Measurements from ENCODE around the gene TSTD2. TPM values are rescaled to one million over a fixed set of nuclear protein-coding genes. Genes with fewer than 3 reads are reported as not detected.

The TSTD2 gene
- total and polyA plus RNA-seq, 2 donors from 2014 or later: 9.0 to 23.4 TPM

GRCh38 chr9:97668485-97668884, 35.3 kb upstream of the TSTD2 start:
- DNase-seq (no peak), FAIRE-seq (no peak)
- Histone ChIP-seq H3K9ac (ENCODE audit: low read length in 3 of 3) (no peak overlapping the region), H3K36me3 (ENCODE audit: control insufficient read depth in 2 of 3, insufficient read depth in 3 of 3, low read length in 3 of 3) (peaks cover 18 to 80% (median 38%) of the 10 kb centered on the region in 3 donors), H3K4me1 (ENCODE audit: control insufficient read depth in 2 of 3, insufficient read depth in 2 of 3, low read depth in 1 of 3, low read length in 3 of 3) (no peaks in the 10 kb centered on the region), H3K4me3 (ENCODE audit: low read length in 3 of 3) (no peak overlapping the region), H3K27ac (ENCODE audit: low read depth in 2 of 2, low read length in 2 of 2) (no peak overlapping the region), H3K27me3 (ENCODE audit: control insufficient read depth, insufficient read depth, low read length) (no peaks in the 10 kb centered on the region), H3K9me3 (ENCODE audit: control insufficient read depth in 2 of 3, insufficient read depth in 1 of 3, low read length in 3 of 3) (no peaks in the 10 kb centered on the region)
- intact Hi-C loops (cut with DNase I): no loop called here
- TF ChIP-seq, protein P1, sequence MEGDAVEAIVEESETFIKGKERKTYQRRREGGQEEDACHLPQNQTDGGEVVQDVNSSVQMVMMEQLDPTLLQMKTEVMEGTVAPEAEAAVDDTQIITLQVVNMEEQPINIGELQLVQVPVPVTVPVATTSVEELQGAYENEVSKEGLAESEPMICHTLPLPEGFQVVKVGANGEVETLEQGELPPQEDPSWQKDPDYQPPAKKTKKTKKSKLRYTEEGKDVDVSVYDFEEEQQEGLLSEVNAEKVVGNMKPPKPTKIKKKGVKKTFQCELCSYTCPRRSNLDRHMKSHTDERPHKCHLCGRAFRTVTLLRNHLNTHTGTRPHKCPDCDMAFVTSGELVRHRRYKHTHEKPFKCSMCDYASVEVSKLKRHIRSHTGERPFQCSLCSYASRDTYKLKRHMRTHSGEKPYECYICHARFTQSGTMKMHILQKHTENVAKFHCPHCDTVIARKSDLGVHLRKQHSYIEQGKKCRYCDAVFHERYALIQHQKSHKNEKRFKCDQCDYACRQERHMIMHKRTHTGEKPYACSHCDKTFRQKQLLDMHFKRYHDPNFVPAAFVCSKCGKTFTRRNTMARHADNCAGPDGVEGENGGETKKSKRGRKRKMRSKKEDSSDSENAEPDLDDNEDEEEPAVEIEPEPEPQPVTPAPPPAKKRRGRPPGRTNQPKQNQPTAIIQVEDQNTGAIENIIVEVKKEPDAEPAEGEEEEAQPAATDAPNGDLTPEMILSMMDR (IDR thresholded peaks at IDR 0.05; ENCODE audit: borderline replicate concordance, extremely low read depth, insufficient read depth): no peak

DNA sequence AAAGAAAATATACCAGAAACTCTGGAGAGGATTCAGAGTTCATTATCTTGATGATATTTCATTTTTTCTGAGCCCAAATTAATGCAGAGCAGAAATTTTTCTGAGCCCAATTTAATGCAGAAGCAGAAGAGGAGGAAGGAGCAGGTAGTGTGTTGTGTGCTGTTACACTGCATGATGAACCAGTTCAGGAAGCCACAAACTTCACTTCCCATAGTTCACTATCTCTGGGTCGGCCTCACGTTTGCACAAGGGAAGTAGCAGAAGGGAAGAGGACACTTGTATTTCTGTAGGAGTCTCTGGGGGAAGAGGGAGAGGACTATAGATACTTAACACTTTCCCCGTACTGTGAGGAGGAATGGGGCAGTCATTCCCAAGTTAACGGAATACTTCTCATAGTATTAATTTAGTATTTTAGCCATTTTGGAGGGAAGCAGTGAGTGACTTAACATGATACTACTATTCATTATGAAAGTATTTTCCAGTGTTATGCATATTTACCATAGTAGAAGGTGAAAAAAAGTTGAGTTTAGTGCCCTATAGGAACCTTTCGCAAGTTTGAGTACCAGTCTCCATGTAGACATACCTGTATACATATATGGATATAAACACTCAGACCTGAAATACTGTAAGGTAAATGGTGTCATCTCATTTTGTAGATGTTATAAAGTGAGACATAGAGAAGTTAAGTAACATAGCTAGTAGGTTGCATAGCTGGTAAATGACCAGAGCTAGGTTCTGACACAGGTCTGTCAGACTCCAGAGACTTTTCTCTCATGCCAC, 33.9 kb upstream of the TSTD2 start:
- Histone ChIP-seq H3K9me3 (ENCODE audit: control insufficient read depth in 2 of 3, insufficient read depth in 1 of 3, low read length in 3 of 3) (no peaks in the 10 kb centered on the region), H3K4me3 (ENCODE audit: low read length in 3 of 3) (no peak overlapping the region), H3K36me3 (ENCODE audit: control insufficient read depth in 2 of 3, insufficient read depth in 3 of 3, low read length in 3 of 3) (peaks cover 23 to 82% (median 42%) of the 10 kb centered on the region in 3 donors), H3K27me3 (ENCODE audit: control insufficient read depth, insufficient read depth, low read length) (no peaks in the 10 kb centered on the region), H3K4me1 (ENCODE audit: control insufficient read depth in 2 of 3, insufficient read depth in 2 of 3, low read depth in 1 of 3, low read length in 3 of 3) (no peaks in the 10 kb centered on the region), H3K9ac (ENCODE audit: low read length in 3 of 3) (no peak overlapping the region), H3K27ac (ENCODE audit: low read depth in 2 of 2, low read length in 2 of 2) (no peak overlapping the region)
- TF ChIP-seq, protein P1 (IDR thresholded peaks at IDR 0.05; ENCODE audit: borderline replicate concordance, extremely low read depth, insufficient read depth): no peak
- DNase-seq (no peak), FAIRE-seq (no peak)
- intact Hi-C loops (cut with DNase I): no loop called here

DNA sequence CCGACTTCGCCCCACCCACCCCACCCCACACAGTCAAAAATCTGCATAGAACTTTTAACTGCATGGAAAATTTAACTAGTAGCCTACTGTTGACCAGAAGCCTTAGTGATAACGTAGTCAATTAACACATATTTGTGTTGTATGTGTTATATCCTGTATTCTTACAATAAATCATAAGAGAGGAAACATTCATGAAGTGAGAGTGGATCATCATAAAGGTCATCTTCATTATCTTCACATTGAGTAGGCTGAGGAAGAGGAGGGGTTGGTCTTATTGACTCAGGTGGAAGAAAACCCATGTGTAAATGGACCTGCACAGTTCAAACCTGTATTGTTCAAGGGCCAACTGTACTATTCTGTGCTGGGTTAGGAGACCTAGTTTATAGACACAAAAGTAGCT, 32.6 kb upstream of the TSTD2 start:
- Histone ChIP-seq H3K9ac (ENCODE audit: low read length in 3 of 3) (no peak overlapping the region), H3K4me3 (ENCODE audit: low read length in 3 of 3) (no peak overlapping the region), H3K27ac (ENCODE audit: low read depth in 2 of 2, low read length in 2 of 2) (no peak overlapping the region), H3K4me1 (ENCODE audit: control insufficient read depth in 2 of 3, insufficient read depth in 2 of 3, low read depth in 1 of 3, low read length in 3 of 3) (no peaks in the 10 kb centered on the region), H3K27me3 (ENCODE audit: control insufficient read depth, insufficient read depth, low read length) (no peaks in the 10 kb centered on the region), H3K9me3 (ENCODE audit: control insufficient read depth in 2 of 3, insufficient read depth in 1 of 3, low read length in 3 of 3) (no peaks in the 10 kb centered on the region), H3K36me3 (ENCODE audit: control insufficient read depth in 2 of 3, insufficient read depth in 3 of 3, low read length in 3 of 3) (peaks cover 22 to 73% (median 45%) of the 10 kb centered on the region in 3 donors)
- intact Hi-C loops (cut with DNase I): no loop called here
- TF ChIP-seq, protein P1 (IDR thresholded peaks at IDR 0.05; ENCODE audit: borderline replicate concordance, extremely low read depth, insufficient read depth): no peak
- DNase-seq (no peak), FAIRE-seq (no peak)
